Measurements from ENCODE around the gene CEACAM3. TPM values are rescaled to one million over a fixed set of nuclear protein-coding genes. Genes with fewer than 3 reads are reported as not detected.

CEACAM3 gene
- total and polyA plus RNA-seq, 2 of the 8 experiments (the other 6 are each of a cell fraction or from before 2014, with no cell fraction given): not detected

Other genes starting within 250 kb of the CEACAM3 start
- not detected in 2 replicates for gene CEACAM21, start 220.4 kb upstream of the CEACAM3 start, total RNA-seq (2021; fragmentation: NEBNext Ultra II Directional; extraction: Animal tissue kit (Norgen Biotek cat#: 25700))
- 0.06 TPM in 1 of 2 replicates, not detected in the other for gene CEACAM21, start 220.4 kb upstream of the CEACAM3 start, polyA plus RNA-seq (2011; rRNA removed)
- gene CEACAM4, start 169.5 kb upstream of the CEACAM3 start, total RNA-seq (2021; fragmentation: NEBNext Ultra II Directional; extraction: Animal tissue kit (Norgen Biotek cat#: 25700)): not detected in 2 replicates
- gene CEACAM4, start 169.5 kb upstream of the CEACAM3 start, polyA plus RNA-seq (2011; rRNA removed): not detected in 2 replicates
- gene CEACAM7, start 108.3 kb upstream of the CEACAM3 start, total RNA-seq (2021; fragmentation: NEBNext Ultra II Directional; extraction: Animal tissue kit (Norgen Biotek cat#: 25700)): not detected in 2 replicates
- not detected in 2 replicates for gene CEACAM7, start 108.3 kb upstream of the CEACAM3 start, polyA plus RNA-seq (2011; rRNA removed)
- not detected in 2 replicates for gene CEACAM5, start 88.0 kb upstream of the CEACAM3 start, total RNA-seq (2021; fragmentation: NEBNext Ultra II Directional; extraction: Animal tissue kit (Norgen Biotek cat#: 25700))
- not detected in 2 replicates for gene CEACAM5, start 88.0 kb upstream of the CEACAM3 start, polyA plus RNA-seq (2011; rRNA removed)
- gene CEACAM6, start 41.1 kb upstream of the CEACAM3 start, total RNA-seq (2021; fragmentation: NEBNext Ultra II Directional; extraction: Animal tissue kit (Norgen Biotek cat#: 25700)): not detected in 2 replicates
- gene CEACAM6, start 41.1 kb upstream of the CEACAM3 start, polyA plus RNA-seq (2011; rRNA removed): not detected in 2 replicates
- gene LYPD4, start 48.1 kb downstream of the CEACAM3 start, total RNA-seq (2021; fragmentation: NEBNext Ultra II Directional; extraction: Animal tissue kit (Norgen Biotek cat#: 25700)): not detected in 2 replicates
- 0.06 TPM in 1 of 2 replicates, not detected in the other for gene LYPD4, start 48.1 kb downstream of the CEACAM3 start, polyA plus RNA-seq (2011; rRNA removed)
- not detected in 2 replicates for gene DMRTC2, start 48.5 kb downstream of the CEACAM3 start, total RNA-seq (2021; fragmentation: NEBNext Ultra II Directional; extraction: Animal tissue kit (Norgen Biotek cat#: 25700))
- gene DMRTC2, start 48.5 kb downstream of the CEACAM3 start, polyA plus RNA-seq (2011; rRNA removed): not detected in 2 replicates
- 2,817 and 2,831 TPM in 2 replicates for gene RPS19, start 63.7 kb downstream of the CEACAM3 start, total RNA-seq (2021; fragmentation: NEBNext Ultra II Directional; extraction: Animal tissue kit (Norgen Biotek cat#: 25700))
- gene RPS19, start 63.7 kb downstream of the CEACAM3 start, polyA plus RNA-seq (2011; rRNA removed): 5,751 and 9,112 TPM in 2 replicates
- gene CD79A, start 80.7 kb downstream of the CEACAM3 start, total RNA-seq (2021; fragmentation: NEBNext Ultra II Directional; extraction: Animal tissue kit (Norgen Biotek cat#: 25700)): 0.54 TPM in 1 of 2 replicates, not detected in the other
- gene CD79A, start 80.7 kb downstream of the CEACAM3 start, polyA plus RNA-seq (2011; rRNA removed): 0.77 and 0.83 TPM in 2 replicates
- 49.0 and 54.6 TPM in 2 replicates for gene ARHGEF1, start 86.6 kb downstream of the CEACAM3 start, total RNA-seq (2021; fragmentation: NEBNext Ultra II Directional; extraction: Animal tissue kit (Norgen Biotek cat#: 25700))
- 23.0 and 41.1 TPM in 2 replicates for gene ARHGEF1, start 86.6 kb downstream of the CEACAM3 start, polyA plus RNA-seq (2011; rRNA removed)
- not detected in 2 replicates for gene ERFL, start 131.9 kb downstream of the CEACAM3 start, total RNA-seq (2021; fragmentation: NEBNext Ultra II Directional; extraction: Animal tissue kit (Norgen Biotek cat#: 25700))
- gene ERFL, start 131.9 kb downstream of the CEACAM3 start, polyA plus RNA-seq (2011; rRNA removed): 0.08 and 0.12 TPM in 2 replicates
- gene RABAC1, start 162.7 kb downstream of the CEACAM3 start, total RNA-seq (2021; fragmentation: NEBNext Ultra II Directional; extraction: Animal tissue kit (Norgen Biotek cat#: 25700)): 123 and 124 TPM in 2 replicates
- gene RABAC1, start 162.7 kb downstream of the CEACAM3 start, polyA plus RNA-seq (2011; rRNA removed): 439 and 585 TPM in 2 replicates
- 35.8 and 41.2 TPM in 2 replicates for gene ATP1A3, start 197.6 kb downstream of the CEACAM3 start, total RNA-seq (2021; fragmentation: NEBNext Ultra II Directional; extraction: Animal tissue kit (Norgen Biotek cat#: 25700))
- 11.1 and 19.2 TPM in 2 replicates for gene ATP1A3, start 197.6 kb downstream of the CEACAM3 start, polyA plus RNA-seq (2011; rRNA removed)

All from H1 (cell line).